ENCODE data around the gene HTR1D.

DNA sequence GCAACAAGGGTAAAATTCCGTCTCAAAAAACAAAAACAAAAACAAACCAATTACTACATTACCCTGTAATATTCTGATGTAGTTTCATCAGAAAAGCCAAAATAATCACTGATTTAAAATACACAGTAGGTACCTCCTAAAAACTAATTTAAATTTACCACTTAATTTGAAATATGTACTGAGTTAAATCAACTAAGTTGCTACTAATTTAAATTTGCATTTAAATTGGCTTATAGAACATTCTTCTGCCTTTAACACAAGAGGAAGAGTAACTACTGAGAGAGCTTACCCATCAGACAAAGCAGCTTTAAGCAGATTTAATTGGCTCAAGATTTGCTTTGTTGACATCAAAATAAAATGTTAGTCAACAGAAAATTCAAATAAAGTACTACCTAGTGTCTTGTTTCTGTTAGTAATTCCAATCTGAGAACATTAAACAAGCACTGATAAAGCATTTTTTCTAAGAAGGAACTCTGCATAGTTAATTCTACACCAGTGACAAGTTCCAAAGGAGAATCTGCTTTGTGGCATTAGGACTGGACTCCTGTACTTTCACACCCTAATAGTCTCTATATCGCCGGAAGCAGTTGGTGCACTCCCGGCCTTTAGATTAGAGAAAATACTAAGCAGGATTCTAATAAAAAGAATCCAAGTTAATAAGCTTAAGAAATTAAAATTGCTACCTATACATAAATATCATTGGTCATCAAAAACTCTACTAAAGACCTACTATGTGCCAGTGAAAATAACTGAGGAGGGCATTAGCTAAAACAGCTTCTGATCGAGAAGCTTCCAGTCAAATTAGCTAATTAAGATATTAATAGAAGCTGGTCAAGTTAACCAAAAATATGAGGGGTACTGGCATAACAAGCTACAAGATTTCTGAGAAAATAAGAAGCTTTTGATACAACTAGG is 57.1 kb downstream of the HTR1D start:
- TF ChIP-seq, protein P1, sequence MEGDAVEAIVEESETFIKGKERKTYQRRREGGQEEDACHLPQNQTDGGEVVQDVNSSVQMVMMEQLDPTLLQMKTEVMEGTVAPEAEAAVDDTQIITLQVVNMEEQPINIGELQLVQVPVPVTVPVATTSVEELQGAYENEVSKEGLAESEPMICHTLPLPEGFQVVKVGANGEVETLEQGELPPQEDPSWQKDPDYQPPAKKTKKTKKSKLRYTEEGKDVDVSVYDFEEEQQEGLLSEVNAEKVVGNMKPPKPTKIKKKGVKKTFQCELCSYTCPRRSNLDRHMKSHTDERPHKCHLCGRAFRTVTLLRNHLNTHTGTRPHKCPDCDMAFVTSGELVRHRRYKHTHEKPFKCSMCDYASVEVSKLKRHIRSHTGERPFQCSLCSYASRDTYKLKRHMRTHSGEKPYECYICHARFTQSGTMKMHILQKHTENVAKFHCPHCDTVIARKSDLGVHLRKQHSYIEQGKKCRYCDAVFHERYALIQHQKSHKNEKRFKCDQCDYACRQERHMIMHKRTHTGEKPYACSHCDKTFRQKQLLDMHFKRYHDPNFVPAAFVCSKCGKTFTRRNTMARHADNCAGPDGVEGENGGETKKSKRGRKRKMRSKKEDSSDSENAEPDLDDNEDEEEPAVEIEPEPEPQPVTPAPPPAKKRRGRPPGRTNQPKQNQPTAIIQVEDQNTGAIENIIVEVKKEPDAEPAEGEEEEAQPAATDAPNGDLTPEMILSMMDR (IDR thresholded peaks at IDR 0.05; ENCODE audit: extremely low read depth in 1 of 2, insufficient read depth in 1 of 2, low read depth in 1 of 2, low read length in 2 of 2), result no peak
- TF ChIP-seq POLR2A (IDR thresholded peaks at IDR 0.05; ENCODE audit: low read depth, low read length) (no peak), EZH2 (IDR thresholded peaks at IDR 0.05; ENCODE audit: borderline replicate concordance, low read depth, low read length, severe bottlenecking) (no peak), POLR2AphosphoS5 (IDR thresholded peaks at IDR 0.05; ENCODE audit: insufficient read depth, low read depth, low read length) (no peak)
- TF ChIP-seq, protein P2, sequence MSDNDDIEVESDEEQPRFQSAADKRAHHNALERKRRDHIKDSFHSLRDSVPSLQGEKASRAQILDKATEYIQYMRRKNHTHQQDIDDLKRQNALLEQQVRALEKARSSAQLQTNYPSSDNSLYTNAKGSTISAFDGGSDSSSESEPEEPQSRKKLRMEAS (IDR thresholded peaks at IDR 0.05; ENCODE audit: insufficient read depth, insufficient read length), result no peak

Data from endothelial cell of umbilical vein (primary cell).